C4-2B (cell line): Measurements from ENCODE around the gene ALPG.

Experiments used
- H3K27ac ChIP-seq: fragments of 450-650 bp; 2 replicates; pipeline ENCODE4 v1.5.1; 2017
- CTCF ChIP-seq: fragments of 450-650 bp; conservative IDR thresholded peaks from 2 replicates; pipeline ENCODE4 v1.5.1; 2017; ENCODE audit warnings: mild to moderate bottlenecking
- ZFX ChIP-seq: fragments of 450-650 bp; IDR thresholded peaks from 2 replicates; pipeline ENCODE4 v1.6.1; 2017

Gene ALPG

GRCh38 chr2:232458661-232459418 is 52.2 kb downstream of the ALPG start:
- TF ChIP-seq ZFX (no peak), CTCF (no peak)
- no peak overlapping the region for H3K27ac ChIP-seq

GRCh38 chr2:232459419-232460035 is 52.9 kb downstream of the ALPG start:
- no peak for TF ChIP-seq CTCF
- TF ChIP-seq ZFX, result no peak
- H3K27ac ChIP-seq, result no peak overlapping the region

- no peak overlapping the region for H3K27ac ChIP-seq
- TF ChIP-seq ZFX (no peak), CTCF (no peak)
These were observed 53.5 kb downstream of the ALPG start for GRCh38 chr2:232460171-232460570.
